ENCODE results near the gene TOGARAM2.

The TOGARAM2 gene

GRCh38 chr2:28979576-28980366, 1.3 kb upstream of the TOGARAM2 start:
- no peak for DNase-seq (ENCODE audit: low read depth, low spot score)
- TF ChIP-seq, protein P1, sequence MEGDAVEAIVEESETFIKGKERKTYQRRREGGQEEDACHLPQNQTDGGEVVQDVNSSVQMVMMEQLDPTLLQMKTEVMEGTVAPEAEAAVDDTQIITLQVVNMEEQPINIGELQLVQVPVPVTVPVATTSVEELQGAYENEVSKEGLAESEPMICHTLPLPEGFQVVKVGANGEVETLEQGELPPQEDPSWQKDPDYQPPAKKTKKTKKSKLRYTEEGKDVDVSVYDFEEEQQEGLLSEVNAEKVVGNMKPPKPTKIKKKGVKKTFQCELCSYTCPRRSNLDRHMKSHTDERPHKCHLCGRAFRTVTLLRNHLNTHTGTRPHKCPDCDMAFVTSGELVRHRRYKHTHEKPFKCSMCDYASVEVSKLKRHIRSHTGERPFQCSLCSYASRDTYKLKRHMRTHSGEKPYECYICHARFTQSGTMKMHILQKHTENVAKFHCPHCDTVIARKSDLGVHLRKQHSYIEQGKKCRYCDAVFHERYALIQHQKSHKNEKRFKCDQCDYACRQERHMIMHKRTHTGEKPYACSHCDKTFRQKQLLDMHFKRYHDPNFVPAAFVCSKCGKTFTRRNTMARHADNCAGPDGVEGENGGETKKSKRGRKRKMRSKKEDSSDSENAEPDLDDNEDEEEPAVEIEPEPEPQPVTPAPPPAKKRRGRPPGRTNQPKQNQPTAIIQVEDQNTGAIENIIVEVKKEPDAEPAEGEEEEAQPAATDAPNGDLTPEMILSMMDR (IDR thresholded peaks at IDR 0.05; ENCODE audit: low read depth, low read length) = no peak
- in situ Hi-C loops (cut with HindIII; ENCODE audit: low sequenced_read_pairs) = no loop called here
- H3K4me3 ChIP-seq (ENCODE audit: low read depth, low read length) = no peak overlapping the region

GRCh38 chr2:28980368-28981015, 606 bp upstream of the TOGARAM2 start:
- in situ Hi-C loops (cut with HindIII; ENCODE audit: low sequenced_read_pairs) = no loop called here
- no peak overlapping the region for H3K4me3 ChIP-seq (ENCODE audit: low read depth, low read length)
- no peak for DNase-seq (ENCODE audit: low read depth, low spot score)
- TF ChIP-seq, protein P1 (IDR thresholded peaks at IDR 0.05; ENCODE audit: low read depth, low read length) = no peak

- TF ChIP-seq, protein P1 (IDR thresholded peaks at IDR 0.05; ENCODE audit: low read depth, low read length) = no peak
- H3K4me3 ChIP-seq (ENCODE audit: low read depth, low read length) = no peak overlapping the region
- DNase-seq (ENCODE audit: low read depth, low spot score) = no peak
- in situ Hi-C loops (cut with HindIII; ENCODE audit: low sequenced_read_pairs) = no loop called here
Measured at GRCh38 chr2:28981620-28982376, 700 bp downstream of the TOGARAM2 start.

GRCh38 chr2:28982381-28982950, 1.4 kb downstream of the TOGARAM2 start:
- no peak overlapping the region for H3K4me3 ChIP-seq (ENCODE audit: low read depth, low read length)
- DNase-seq (ENCODE audit: low read depth, low spot score) = no peak
- in situ Hi-C loops (cut with HindIII; ENCODE audit: low sequenced_read_pairs) = no loop called here
- TF ChIP-seq, protein P1 (IDR thresholded peaks at IDR 0.05; ENCODE audit: low read depth, low read length) = no peak

DNA sequence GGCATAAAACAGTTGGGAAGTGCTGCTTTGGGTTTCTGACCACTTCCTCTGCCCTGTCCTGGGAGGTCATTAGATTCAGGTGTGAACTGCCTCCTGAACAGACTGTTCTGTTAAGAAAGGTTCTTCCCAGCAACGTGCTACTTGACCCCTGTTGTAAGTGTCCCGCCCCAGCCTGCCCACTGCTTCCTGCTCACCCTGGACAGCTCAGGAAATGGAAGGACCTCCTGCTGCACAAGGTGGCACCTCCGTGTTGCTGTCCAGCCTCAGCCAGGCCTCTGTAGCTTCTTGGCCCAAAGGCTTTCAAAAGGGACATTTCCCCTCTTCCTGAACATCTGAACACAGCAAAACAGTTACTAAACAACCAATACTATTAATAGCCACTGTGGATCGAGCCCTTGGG, 5.3 kb downstream of the TOGARAM2 start:
- no peak for DNase-seq (ENCODE audit: low read depth, low spot score)
- TF ChIP-seq, protein P1 (IDR thresholded peaks at IDR 0.05; ENCODE audit: low read depth, low read length) = no peak
- in situ Hi-C loops (cut with HindIII; ENCODE audit: low sequenced_read_pairs) = no loop called here
- H3K4me3 ChIP-seq (ENCODE audit: low read depth, low read length) = no peak overlapping the region

DNA sequence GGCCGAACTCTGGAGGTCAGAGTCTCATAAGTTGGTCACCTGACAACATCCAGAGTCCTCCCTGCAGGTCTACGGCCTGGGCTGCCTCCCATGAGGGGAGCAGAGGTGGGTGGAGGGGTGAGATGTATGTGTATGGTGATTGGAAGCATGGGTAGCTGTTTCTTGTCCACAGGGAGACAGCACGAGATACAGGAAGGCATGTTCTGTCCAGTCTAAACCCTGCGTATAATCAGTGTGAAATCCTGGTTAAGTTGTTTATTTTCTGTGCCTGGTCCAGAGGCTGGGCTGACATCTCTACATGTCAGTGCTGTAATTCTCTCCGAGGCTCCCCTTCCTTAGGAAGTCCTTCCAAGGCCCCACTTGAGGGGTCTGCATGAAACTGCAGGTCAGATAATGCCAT, 8.9 kb downstream of the TOGARAM2 start:
- no peak for DNase-seq (ENCODE audit: low read depth, low spot score)
- in situ Hi-C loops (cut with HindIII; ENCODE audit: low sequenced_read_pairs) = no loop called here
- TF ChIP-seq, protein P1 (IDR thresholded peaks at IDR 0.05; ENCODE audit: low read depth, low read length) = no peak
- no peak overlapping the region for H3K4me3 ChIP-seq (ENCODE audit: low read depth, low read length)
